Mesenchymal stem cell (in vitro differentiated cells and primary cell): ENCODE results near the gene NCF4.

Source experiments
- DNase-seq: peaks from one replicate; pipeline ENCODE4 v3.0.0-alpha.2; 2013
- H2AFZ ChIP-seq: one replicate; pipeline ENCODE4 v1.6.1; 2013; ENCODE audit warnings: low read depth, mild to moderate bottlenecking, control low read depth, inconsistent platforms, low read length, moderate library complexity
- H2AK5ac ChIP-seq: 2 replicates; pipeline ENCODE4 v1.6.1; 2013; ENCODE audit warnings: low read length, moderate library complexity, mild to moderate bottlenecking, inconsistent platforms; ENCODE audit not compliant: severe bottlenecking
- H2BK120ac ChIP-seq: one replicate; pipeline ENCODE4 v1.6.1; 2013; ENCODE audit warnings: low read depth, mild to moderate bottlenecking, inconsistent platforms, low read length, moderate library complexity
- H2BK12ac ChIP-seq, 2 experiments: one replicate each; pipeline ENCODE4 v1.6.1; 2013; ENCODE audit warnings: inconsistent platforms in 2 of 2, low read length in 2 of 2, mild to moderate bottlenecking in 2 of 2, moderate library complexity in 2 of 2, control low read depth in 1 of 2
- H2BK15ac ChIP-seq: one replicate; pipeline ENCODE4 v1.6.1; 2013; ENCODE audit warnings: mild to moderate bottlenecking, low read depth, inconsistent platforms; ENCODE audit not compliant: poor library complexity, severe bottlenecking
- H2BK5ac ChIP-seq: 2 replicates; pipeline ENCODE4 v1.6.1; 2013; ENCODE audit warnings: low read depth, mild to moderate bottlenecking, low read length, control low read depth, inconsistent platforms; ENCODE audit not compliant: poor library complexity, severe bottlenecking
- H3K14ac ChIP-seq, 2 experiments: one replicate each; pipeline ENCODE4 v1.6.1; 2013; ENCODE audit warnings: inconsistent platforms in 2 of 2, low read length in 2 of 2, control low read depth in 1 of 2, mild to moderate bottlenecking in 1 of 2, moderate library complexity in 1 of 2
- H3K18ac ChIP-seq, 2 experiments: one replicate each; pipeline ENCODE4 v1.6.1; 2013; ENCODE audit warnings: inconsistent platforms in 2 of 2, low read length in 2 of 2, control low read depth in 1 of 2, low read depth in 1 of 2, mild to moderate bottlenecking in 1 of 2
- H3K23ac ChIP-seq, 2 experiments: one replicate each; pipeline ENCODE4 v1.6.1; 2013; ENCODE audit warnings: inconsistent platforms in 2 of 2, low read length in 2 of 2, mild to moderate bottlenecking in 2 of 2, moderate library complexity in 2 of 2, control low read depth in 1 of 2
- H3K27ac ChIP-seq: 2 replicates; pipeline ENCODE4 v1.5.1; 2013; ENCODE audit warnings: mild to moderate bottlenecking, moderate library complexity, low read length, control low read depth, inconsistent platforms; ENCODE audit not compliant: poor library complexity, severe bottlenecking
- H3K27me3 ChIP-seq, 2 experiments: 2 replicates each; pipeline versions ENCODE4 v1.6.1 to v1.7.0; 2013; ENCODE audit warnings: low read length in 2 of 2, mild to moderate bottlenecking in 2 of 2, moderate library complexity in 2 of 2, control low read depth in 1 of 2, inconsistent platforms in 1 of 2; ENCODE audit not compliant: control insufficient read depth in 1 of 2, insufficient read depth in 1 of 2
- H3K36me3 ChIP-seq, 2 experiments: 2 replicates each; pipeline versions ENCODE4 v1.6.1 to v1.7.0; 2013; ENCODE audit warnings: low read length in 2 of 2, control low read depth in 1 of 2, inconsistent platforms in 1 of 2, low read depth in 1 of 2, mild to moderate bottlenecking in 1 of 2; ENCODE audit not compliant: insufficient read depth in 2 of 2, control insufficient read depth in 1 of 2
- H3K4ac ChIP-seq, 2 experiments: one replicate each; pipeline ENCODE4 v1.6.1; 2013; ENCODE audit warnings: inconsistent platforms in 2 of 2, low read length in 2 of 2, mild to moderate bottlenecking in 2 of 2, moderate library complexity in 2 of 2, control low read depth in 1 of 2, low read depth in 1 of 2
- H3K4me1 ChIP-seq: 2 replicates; pipeline ENCODE4 v1.6.1; 2013; ENCODE audit warnings: low read depth, low read length, control low read depth; ENCODE audit not compliant: control insufficient read depth, insufficient read depth
- H3K4me2 ChIP-seq: 2 replicates; pipeline ENCODE4 v1.6.1; 2013; ENCODE audit warnings: low read length, mild to moderate bottlenecking, inconsistent platforms; ENCODE audit not compliant: poor library complexity, severe bottlenecking
- H3K4me3 ChIP-seq, 2 experiments: 2 replicates each; pipeline versions ENCODE4 v1.5.1 to v1.7.0; 2013; ENCODE audit warnings: low read length in 2 of 2, mild to moderate bottlenecking in 2 of 2, control low read depth in 1 of 2, low read depth in 1 of 2; ENCODE audit not compliant: insufficient read depth in 1 of 2
- H3K79me1 ChIP-seq: replicated peaks from 2 replicates; pipeline ENCODE4 v1.6.1; 2013; ENCODE audit warnings: mild to moderate bottlenecking, control low read depth, low read length, inconsistent platforms; ENCODE audit not compliant: poor library complexity, severe bottlenecking
- H3K9ac ChIP-seq: 2 replicates; pipeline ENCODE4 v1.7.0; 2013; ENCODE audit warnings: mild to moderate bottlenecking, low read length, moderate library complexity
- H3K9me3 ChIP-seq: 2 replicates; pipeline ENCODE4 v1.7.0; 2013; ENCODE audit warnings: mild to moderate bottlenecking, low read length; ENCODE audit not compliant: control insufficient read depth
- H4K8ac ChIP-seq: one replicate; pipeline ENCODE4 v1.6.1; 2013; ENCODE audit warnings: inconsistent platforms, mild to moderate bottlenecking, low read length, moderate library complexity
- H4K91ac ChIP-seq: one replicate; pipeline ENCODE4 v1.6.1; 2013; ENCODE audit warnings: mild to moderate bottlenecking, low read length, inconsistent platforms
- WGBS: methylation state at CpG from one replicate; pipeline ENCODE4 v1.1.7; 2013; ENCODE audit warnings: mixed read lengths; 5-methylcytosine and 5-hydroxymethylcytosine counted together

Gene NCF4

GRCh38 chr22:36815558-36816338 lies 45.1 kb upstream of the NCF4 start:
- Histone ChIP-seq H3K79me1 (no peaks in the 10 kb centered on the region), H2AK5ac (no peak overlapping the region), H3K9me3 (no peaks in the 10 kb centered on the region), H2AFZ (no peak overlapping the region), H3K9ac (no peak overlapping the region), H3K27me3 (peaks cover 80 to 94% of the 10 kb centered on the region in 2 experiments), H3K23ac (no peak overlapping the region), H3K18ac (no peak overlapping the region), H2BK5ac (no peak overlapping the region), H2BK120ac (no peak overlapping the region), H2BK12ac (no peak overlapping the region), H4K91ac (no peak overlapping the region), H4K8ac (no peak overlapping the region), H3K4me2 (no peak overlapping the region), H3K4me3 (no peak overlapping the region), H3K4me1 (peaks cover 23% of the 10 kb centered on the region), H3K14ac (no peak overlapping the region), H3K36me3 (no peaks in the 10 kb centered on the region), H3K4ac (no peak overlapping the region), H2BK15ac (peak overlapping the region; percentile 31), H3K27ac (no peak overlapping the region)
- whole genome bisulfite sequencing: 45% methylated on average over 8 of the region's 8 CpGs
- DNase-seq: no peak

- H4K91ac ChIP-seq: no peak overlapping the region
- H3K79me1 ChIP-seq: no peaks in the 10 kb centered on the region
- no peak overlapping the region for H4K8ac ChIP-seq
- no peak overlapping the region for H3K18ac ChIP-seq
- DNase-seq: no peak
- WGBS: 4% methylated on average over 12 of the region's 12 CpGs
- H3K27me3 ChIP-seq: peaks cover 85 to 98% of the 10 kb centered on the region in 2 experiments
- H3K9ac ChIP-seq: no peak overlapping the region
- H2BK5ac ChIP-seq: no peak overlapping the region
- H2AFZ ChIP-seq: no peak overlapping the region
- H3K23ac ChIP-seq: no peak overlapping the region
- peaks cover 23% of the 10 kb centered on the region for H3K4me1 ChIP-seq
- H3K36me3 ChIP-seq: no peaks in the 10 kb centered on the region
- H3K9me3 ChIP-seq: no peaks in the 10 kb centered on the region
- H3K14ac ChIP-seq: no peak overlapping the region
- no peak overlapping the region for H3K4me3 ChIP-seq
- no peak overlapping the region for H3K4me2 ChIP-seq
- H2AK5ac ChIP-seq: no peak overlapping the region
- no peak overlapping the region for H2BK120ac ChIP-seq
- H2BK15ac ChIP-seq: no peak overlapping the region
- H3K4ac ChIP-seq: no peak overlapping the region
- H2BK12ac ChIP-seq: no peak overlapping the region
- no peak overlapping the region for H3K27ac ChIP-seq
Measured at GRCh38 chr22:36816339-36816635, 44.5 kb upstream of the NCF4 start.

GRCh38 chr22:36816636-36817524 lies 43.9 kb upstream of the NCF4 start, which contains the start of gene PVALB:
PVALB (minus strand) TSS chr22:36817035; CDS start chr22:36817005, 30 bp downstream.
- Histone ChIP-seq H3K4me1 (peaks cover 23% of the 10 kb centered on the region), H3K23ac (peak within 1 kb of the TSS in 1 of 2 experiments; percentile 47), H3K14ac (no peak within 1 kb of the TSS), H2BK5ac (no peak within 1 kb of the TSS), H4K8ac (no peak within 1 kb of the TSS), H3K27ac (no peak within 1 kb of the TSS), H2BK15ac (no peak within 1 kb of the TSS), H3K4me2 (peak within 1 kb of the TSS; percentile 58), H3K9me3 (no peaks in the 10 kb centered on the region), H4K91ac (no peak within 1 kb of the TSS), H3K4ac (no peak within 1 kb of the TSS), H2AK5ac (no peak within 1 kb of the TSS), H2AFZ (no peak within 1 kb of the TSS), H3K4me3 (peak within 1 kb of the TSS; percentile 18 to 41), H2BK120ac (no peak within 1 kb of the TSS), H3K27me3 (peaks cover 89 to 99% of the 10 kb centered on the region in 2 experiments), H3K36me3 (no peaks in the 10 kb centered on the region), H3K9ac (no peak within 1 kb of the TSS), H2BK12ac (no peak within 1 kb of the TSS), H3K18ac (no peak within 1 kb of the TSS), H3K79me1 (no peaks in the 10 kb centered on the region)
- DNase-seq: peak; percentile 24
- WGBS: 5% methylated on average over 61 of the region's 75 CpGs

- H3K23ac ChIP-seq: no peak overlapping the region
- no peak for DNase-seq
- no peak overlapping the region for H3K14ac ChIP-seq
- no peak overlapping the region for H2BK5ac ChIP-seq
- no peak overlapping the region for H2BK12ac ChIP-seq
- no peak overlapping the region for H4K8ac ChIP-seq
- WGBS: 15% methylated on average over 4 of the region's 5 CpGs
- H3K36me3 ChIP-seq: no peaks in the 10 kb centered on the region
- peaks cover 26% of the 10 kb centered on the region for H3K4me1 ChIP-seq
- H2AK5ac ChIP-seq: no peak overlapping the region
- no peak overlapping the region for H2BK120ac ChIP-seq
- H3K9me3 ChIP-seq: no peaks in the 10 kb centered on the region
- H2AFZ ChIP-seq: no peak overlapping the region
- no peak overlapping the region for H3K4me3 ChIP-seq
- H3K27ac ChIP-seq: no peak overlapping the region
- H3K4ac ChIP-seq: no peak overlapping the region
- H3K27me3 ChIP-seq: peaks cover 93 to 99% of the 10 kb centered on the region in 2 experiments
- no peak overlapping the region for H3K4me2 ChIP-seq
- H3K9ac ChIP-seq: no peak overlapping the region
- no peak overlapping the region for H3K18ac ChIP-seq
- no peaks in the 10 kb centered on the region for H3K79me1 ChIP-seq
- no peak overlapping the region for H4K91ac ChIP-seq
- no peak overlapping the region for H2BK15ac ChIP-seq
Measured at GRCh38 chr22:36817525-36817848, 43.3 kb upstream of the NCF4 start.
